HG03565 (cell line): ENCODE results near the gene COQ8B.

Source experiments
- ATAC-seq: cut with Tn5 transposase; IDR thresholded peaks from one replicate; pipeline ENCODE4 v1.9.1; 2021; ENCODE audit warnings: mild to moderate bottlenecking, moderate library complexity; ENCODE audit not compliant: unreplicated experiment

Gene COQ8B

DNA sequence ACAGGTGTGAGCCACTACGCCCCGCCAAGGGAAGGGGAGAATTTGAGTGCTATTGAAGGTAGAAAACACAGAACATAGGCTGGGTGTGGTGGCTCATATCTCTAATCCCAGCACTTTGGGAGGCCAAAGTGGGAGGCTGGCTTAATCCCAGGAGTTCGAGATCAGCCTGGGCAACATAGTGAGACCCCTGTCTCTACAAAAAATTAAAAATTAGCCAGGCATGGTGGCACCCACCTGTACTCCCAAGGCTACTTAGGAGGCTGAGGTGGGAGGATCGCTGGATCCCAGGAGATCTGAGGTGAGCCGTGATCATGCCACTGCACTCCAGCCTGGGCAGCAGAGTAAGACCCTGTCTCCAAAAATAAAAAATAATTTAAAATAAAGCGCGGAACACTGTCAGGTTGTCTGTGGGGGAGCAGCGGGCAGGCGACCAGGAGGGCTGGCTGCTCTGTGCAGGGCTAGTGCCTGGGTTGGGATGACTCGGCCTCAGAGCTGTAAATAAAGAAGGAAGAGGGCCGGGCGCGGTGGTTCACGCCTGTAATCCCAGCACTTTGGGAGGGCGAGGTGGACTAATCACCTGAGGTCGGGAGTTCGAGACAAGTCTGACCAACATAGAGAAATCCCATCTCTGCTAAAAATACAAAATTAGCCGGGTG is 74.5 kb downstream of the COQ8B start:
- ATAC-seq, result no peak
